Measurements from ENCODE around the gene CACNA2D1.

DNA sequence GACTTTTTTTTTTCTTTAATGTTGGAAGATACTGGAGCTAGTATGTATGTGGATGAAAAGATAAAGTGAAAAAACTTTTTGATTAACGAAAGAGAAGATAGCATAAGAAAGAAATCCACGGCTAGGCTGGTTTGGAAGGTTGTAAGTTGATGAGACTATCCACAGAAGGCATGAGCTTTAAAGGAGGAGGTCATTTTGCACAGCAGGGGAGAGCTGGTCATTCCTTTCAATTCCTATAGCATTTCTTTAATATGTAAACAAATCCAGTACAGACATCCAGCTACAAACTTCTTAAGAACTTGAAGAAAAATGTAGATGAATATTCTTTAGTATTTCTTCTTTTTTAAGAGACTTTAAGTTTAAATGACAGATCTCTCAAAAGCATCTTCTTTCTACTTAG lies 281.3 kb downstream of the CACNA2D1 start:
- TF ChIP-seq, protein P1, sequence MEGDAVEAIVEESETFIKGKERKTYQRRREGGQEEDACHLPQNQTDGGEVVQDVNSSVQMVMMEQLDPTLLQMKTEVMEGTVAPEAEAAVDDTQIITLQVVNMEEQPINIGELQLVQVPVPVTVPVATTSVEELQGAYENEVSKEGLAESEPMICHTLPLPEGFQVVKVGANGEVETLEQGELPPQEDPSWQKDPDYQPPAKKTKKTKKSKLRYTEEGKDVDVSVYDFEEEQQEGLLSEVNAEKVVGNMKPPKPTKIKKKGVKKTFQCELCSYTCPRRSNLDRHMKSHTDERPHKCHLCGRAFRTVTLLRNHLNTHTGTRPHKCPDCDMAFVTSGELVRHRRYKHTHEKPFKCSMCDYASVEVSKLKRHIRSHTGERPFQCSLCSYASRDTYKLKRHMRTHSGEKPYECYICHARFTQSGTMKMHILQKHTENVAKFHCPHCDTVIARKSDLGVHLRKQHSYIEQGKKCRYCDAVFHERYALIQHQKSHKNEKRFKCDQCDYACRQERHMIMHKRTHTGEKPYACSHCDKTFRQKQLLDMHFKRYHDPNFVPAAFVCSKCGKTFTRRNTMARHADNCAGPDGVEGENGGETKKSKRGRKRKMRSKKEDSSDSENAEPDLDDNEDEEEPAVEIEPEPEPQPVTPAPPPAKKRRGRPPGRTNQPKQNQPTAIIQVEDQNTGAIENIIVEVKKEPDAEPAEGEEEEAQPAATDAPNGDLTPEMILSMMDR (IDR thresholded peaks at IDR 0.05), result no peak
- TF ChIP-seq ZFX (IDR thresholded peaks at IDR 0.05; ENCODE audit: borderline replicate concordance), result no peak

Data from 22Rv1 (cell line).